Measurements from ENCODE around the gene CAMP.
"Not testable (repeated sequence)": the region's sequence is repeated elsewhere in the genome, so short reads cannot be mapped to it uniquely, and the experiment has no call there.

The CAMP gene

DNA sequence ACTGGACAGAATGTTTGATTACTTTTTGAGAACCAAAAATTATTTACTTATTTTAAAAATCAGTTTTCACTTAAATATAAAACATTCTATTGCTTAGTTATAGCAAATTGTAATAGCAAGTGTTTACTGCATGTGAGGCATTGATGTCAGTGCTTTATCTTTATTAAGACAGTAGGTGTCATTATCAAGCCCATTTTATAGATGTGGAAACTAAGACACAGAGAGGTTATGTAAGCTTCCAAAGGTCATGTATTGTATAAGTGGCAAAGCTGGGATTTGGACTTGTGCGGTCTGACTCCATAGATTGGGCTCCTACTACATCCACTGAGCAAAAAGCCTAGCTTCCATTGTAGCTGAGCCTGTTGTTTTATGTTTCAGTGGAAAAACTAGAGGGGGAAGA is 35.2 kb downstream of the CAMP start:
- no peaks in the 10 kb centered on the region for H3K4me1 Mint-ChIP-seq
- no peak overlapping the region for H3K4me3 Mint-ChIP-seq
- DNase-seq = no peak
- H3K9me3 Mint-ChIP-seq = peaks cover 10% of the 10 kb centered on the region
- no peak overlapping the region for H3K27ac Mint-ChIP-seq
- H3K36me3 Mint-ChIP-seq (ENCODE audit: low read depth) = peaks cover 62% of the 10 kb centered on the region
- H3K27me3 Mint-ChIP-seq = no peaks in the 10 kb centered on the region
- ATAC-seq = no peak

DNA sequence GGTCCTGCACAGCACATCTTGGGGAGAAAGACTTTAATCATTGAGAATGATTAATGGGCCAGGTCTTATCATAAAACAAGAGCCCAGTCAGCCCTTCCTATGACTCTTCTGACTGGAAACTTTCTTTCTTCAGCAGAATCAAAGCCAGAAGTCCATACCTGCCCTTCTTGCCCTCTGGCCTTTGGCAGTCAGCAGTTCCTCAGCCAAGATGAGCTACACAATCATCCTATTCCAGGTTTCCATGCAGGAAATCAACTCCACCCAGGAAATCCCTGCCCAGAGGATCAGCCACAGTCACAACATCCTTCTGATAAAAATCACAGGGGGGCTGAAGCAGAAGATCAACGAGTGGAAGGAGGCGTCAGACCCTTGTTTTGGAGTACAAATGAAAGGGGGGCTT is 44.5 kb downstream of the CAMP start:
- Mint-ChIP-seq H3K9me3 (no peaks in the 10 kb centered on the region), H3K27me3 (no peaks in the 10 kb centered on the region), H3K4me3 (peak overlapping the region; percentile 52), H3K27ac (peak overlapping the region; percentile 91), H3K36me3 (ENCODE audit: low read depth) (peaks cover 38% of the 10 kb centered on the region), H3K4me1 (peaks cover 42% of the 10 kb centered on the region)
- DNase-seq (no peak), ATAC-seq (no peak)

DNA sequence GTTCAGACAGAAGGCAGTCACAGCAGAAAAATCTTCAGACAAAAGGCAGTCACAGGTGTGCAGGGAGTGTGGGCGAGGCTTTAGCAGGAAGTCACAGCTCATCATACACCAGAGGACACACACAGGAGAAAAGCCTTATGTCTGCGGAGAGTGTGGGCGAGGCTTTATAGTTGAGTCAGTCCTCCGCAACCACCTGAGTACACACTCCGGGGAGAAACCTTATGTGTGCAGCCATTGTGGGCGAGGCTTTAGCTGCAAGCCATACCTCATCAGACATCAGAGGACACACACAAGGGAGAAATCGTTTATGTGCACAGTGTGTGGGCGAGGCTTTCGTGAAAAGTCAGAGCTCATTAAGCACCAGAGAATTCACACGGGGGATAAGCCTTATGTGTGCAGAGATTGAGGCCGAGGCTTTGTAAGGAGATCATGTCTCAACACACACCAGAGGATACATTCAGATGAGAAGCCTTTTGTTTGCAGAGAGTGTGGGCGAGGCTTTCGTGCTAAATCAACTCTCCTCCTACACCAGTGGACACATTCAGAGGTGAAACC is 45.2 kb downstream of the CAMP start:
- DNase-seq (peak; percentile 77), ATAC-seq (peak; percentile 96)
- peaks cover 38% of the 10 kb centered on the region for H3K36me3 Mint-ChIP-seq (ENCODE audit: low read depth)
- H3K9me3 Mint-ChIP-seq = no peaks in the 10 kb centered on the region
- peaks cover 42% of the 10 kb centered on the region for H3K4me1 Mint-ChIP-seq
- peak overlapping the region; percentile 91 for H3K27ac Mint-ChIP-seq
- H3K4me3 Mint-ChIP-seq = peak overlapping the region; percentile 52
- no peaks in the 10 kb centered on the region for H3K27me3 Mint-ChIP-seq

DNA sequence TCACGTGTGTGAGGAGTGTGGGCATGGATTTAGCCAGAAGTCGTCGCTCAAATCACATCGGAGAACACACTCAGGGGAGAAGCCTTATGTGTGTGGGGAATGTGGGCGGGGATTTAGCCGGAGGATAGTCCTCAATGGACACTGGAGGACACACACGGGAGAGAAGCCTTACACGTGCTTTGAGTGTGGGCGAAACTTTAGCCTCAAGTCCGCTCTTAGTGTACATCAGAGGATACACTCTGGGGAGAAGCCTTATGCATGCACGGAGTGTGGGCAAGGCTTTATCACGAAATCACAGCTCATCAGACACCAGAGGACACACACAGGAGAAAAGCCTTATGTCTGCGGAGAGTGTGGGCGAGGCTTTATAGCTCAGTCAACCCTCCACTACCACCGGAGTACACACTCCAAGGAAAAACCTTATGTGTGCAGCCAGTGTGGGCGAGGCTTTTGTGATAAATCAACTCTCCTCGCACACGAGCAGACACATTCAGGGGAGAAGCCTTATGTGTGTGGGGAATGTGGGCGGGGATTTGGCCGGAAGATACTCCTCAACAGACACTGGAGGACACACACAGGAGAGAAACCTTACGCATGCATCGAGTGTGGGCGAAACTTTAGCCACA is 45.8 kb downstream of the CAMP start:
- no peaks in the 10 kb centered on the region for H3K9me3 Mint-ChIP-seq
- H3K27ac Mint-ChIP-seq = peak overlapping the region; percentile 91
- ATAC-seq (peak; percentile 45), DNase-seq (peak; percentile 47)
- no peaks in the 10 kb centered on the region for H3K27me3 Mint-ChIP-seq
- H3K4me3 Mint-ChIP-seq = peak overlapping the region; percentile 52
- peaks cover 34% of the 10 kb centered on the region for H3K36me3 Mint-ChIP-seq (ENCODE audit: low read depth)
- peaks cover 42% of the 10 kb centered on the region for H3K4me1 Mint-ChIP-seq

DNA sequence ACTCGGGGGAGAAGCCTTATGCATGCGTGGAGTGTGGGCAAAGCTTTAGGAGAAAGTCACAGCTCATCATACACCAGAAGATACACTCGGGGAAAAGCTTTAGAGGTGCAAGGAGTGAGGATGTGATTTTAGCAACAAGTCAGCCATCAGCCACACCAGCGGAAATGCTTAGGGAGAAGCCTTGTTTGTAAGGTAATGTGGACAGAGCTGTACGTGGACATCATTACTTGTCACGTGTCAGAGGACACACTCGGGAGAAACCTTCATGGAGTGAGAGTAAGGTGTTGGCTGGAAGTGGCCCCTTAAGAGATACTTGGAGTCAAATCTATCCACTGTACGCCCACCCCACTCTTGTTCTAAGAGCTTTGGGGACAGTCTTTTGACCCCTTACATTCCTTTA is 46.3 kb downstream of the CAMP start:
- Mint-ChIP-seq H3K4me1 (peaks cover 42% of the 10 kb centered on the region), H3K9me3 (no peaks in the 10 kb centered on the region), H3K4me3 (peak overlapping the region; percentile 52), H3K36me3 (ENCODE audit: low read depth) (peaks cover 32% of the 10 kb centered on the region), H3K27ac (peak overlapping the region; percentile 91), H3K27me3 (no peaks in the 10 kb centered on the region)
- ATAC-seq (no peak), DNase-seq (no peak)

DNA sequence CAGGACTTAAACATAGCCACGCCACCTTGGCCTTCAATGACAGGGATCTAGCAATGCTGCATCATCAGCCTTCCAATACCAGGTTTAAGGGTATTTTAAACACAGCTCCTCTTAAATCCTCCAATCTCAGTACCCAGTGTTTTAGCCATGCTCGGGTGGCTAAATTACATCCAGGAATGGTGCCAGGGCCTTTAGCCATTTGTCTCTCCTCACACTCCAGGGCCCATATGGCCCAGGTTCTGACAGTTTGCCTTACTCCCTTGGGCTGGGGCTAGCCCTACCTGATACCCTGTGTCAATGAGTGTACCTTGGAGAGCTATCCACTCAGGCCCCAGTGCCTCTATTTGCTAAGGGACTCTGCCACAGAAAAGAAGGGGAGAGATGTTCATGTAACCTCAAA is 47.0 kb downstream of the CAMP start:
- Mint-ChIP-seq H3K9me3 (no peaks in the 10 kb centered on the region), H3K4me3 (no peak overlapping the region), H3K27ac (peak overlapping the region; percentile 33), H3K27me3 (no peaks in the 10 kb centered on the region), H3K4me1 (peaks cover 42% of the 10 kb centered on the region), H3K36me3 (ENCODE audit: low read depth) (peaks cover 32% of the 10 kb centered on the region)
- DNase-seq (no peak), ATAC-seq (no peak)

DNA sequence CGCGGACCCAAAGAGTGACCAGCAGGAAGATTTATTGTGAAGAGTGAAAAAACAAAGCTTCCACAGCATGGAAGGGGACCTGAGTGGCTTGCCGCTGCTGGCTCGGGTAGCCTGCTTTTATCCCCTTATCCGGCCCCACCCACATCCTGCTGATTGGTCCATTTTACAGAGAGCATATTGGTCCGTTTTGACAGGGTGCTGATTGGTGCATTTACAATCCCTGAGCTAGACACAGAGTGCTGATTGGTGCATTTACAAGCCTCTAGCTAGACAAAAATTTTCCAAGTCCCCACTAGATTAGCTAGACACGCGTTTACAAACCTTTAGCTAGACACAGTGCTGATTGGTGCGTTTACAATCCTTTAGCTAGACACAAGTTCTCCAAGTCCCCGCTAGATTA is 47.9 kb downstream of the CAMP start:
- H3K4me1 Mint-ChIP-seq = peaks cover 42% of the 10 kb centered on the region
- not testable (repeated sequence) for ATAC-seq, H3K27me3 Mint-ChIP-seq, DNase-seq, H3K4me3 Mint-ChIP-seq, H3K27ac Mint-ChIP-seq, H3K9me3 Mint-ChIP-seq
- H3K36me3 Mint-ChIP-seq (ENCODE audit: low read depth) = peaks cover 32% of the 10 kb centered on the region

DNA sequence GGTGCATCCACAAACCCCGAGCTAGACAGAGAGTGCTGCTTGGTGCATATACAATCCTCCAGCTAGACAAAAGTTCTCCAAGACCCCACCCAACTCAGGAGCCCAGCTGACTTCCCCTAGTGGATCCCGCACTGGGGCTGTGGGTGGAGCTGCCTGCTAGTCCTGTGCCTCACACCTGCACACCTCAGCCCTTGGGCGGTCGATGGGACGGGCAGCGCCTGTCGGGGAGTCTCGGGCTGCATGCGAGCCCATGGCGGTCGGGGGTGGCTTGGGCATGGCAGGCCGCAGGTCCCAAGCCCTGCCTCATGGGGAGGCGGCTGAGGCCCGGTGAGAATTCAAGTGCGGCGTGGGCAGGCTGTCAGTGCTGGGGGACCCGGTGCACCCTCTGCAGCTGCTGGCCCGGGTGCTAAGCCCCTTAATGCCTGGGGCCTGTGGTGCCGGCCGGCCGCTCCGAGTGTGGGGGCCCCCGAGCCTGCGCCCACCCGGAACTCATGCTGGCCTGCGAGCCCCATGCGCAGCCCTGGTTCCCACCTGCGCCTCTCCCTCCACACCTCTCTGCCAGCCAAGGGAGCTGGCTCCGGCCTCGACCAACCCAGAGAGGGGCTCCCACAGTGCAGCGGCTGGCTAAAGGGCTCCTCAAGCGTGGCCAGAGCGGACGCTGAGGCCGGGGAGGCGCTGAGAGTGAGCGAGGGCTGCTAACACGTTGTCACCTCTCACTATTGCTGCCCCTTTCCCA is 48.6 kb downstream of the CAMP start:
- H3K27ac Mint-ChIP-seq = no peak overlapping the region
- H3K4me1 Mint-ChIP-seq = peaks cover 38% of the 10 kb centered on the region
- ATAC-seq (no peak), DNase-seq (no peak)
- peaks cover 27% of the 10 kb centered on the region for H3K36me3 Mint-ChIP-seq (ENCODE audit: low read depth)
- H3K9me3 Mint-ChIP-seq = no peaks in the 10 kb centered on the region
- H3K4me3 Mint-ChIP-seq = no peak overlapping the region
- H3K27me3 Mint-ChIP-seq = no peaks in the 10 kb centered on the region

DNA sequence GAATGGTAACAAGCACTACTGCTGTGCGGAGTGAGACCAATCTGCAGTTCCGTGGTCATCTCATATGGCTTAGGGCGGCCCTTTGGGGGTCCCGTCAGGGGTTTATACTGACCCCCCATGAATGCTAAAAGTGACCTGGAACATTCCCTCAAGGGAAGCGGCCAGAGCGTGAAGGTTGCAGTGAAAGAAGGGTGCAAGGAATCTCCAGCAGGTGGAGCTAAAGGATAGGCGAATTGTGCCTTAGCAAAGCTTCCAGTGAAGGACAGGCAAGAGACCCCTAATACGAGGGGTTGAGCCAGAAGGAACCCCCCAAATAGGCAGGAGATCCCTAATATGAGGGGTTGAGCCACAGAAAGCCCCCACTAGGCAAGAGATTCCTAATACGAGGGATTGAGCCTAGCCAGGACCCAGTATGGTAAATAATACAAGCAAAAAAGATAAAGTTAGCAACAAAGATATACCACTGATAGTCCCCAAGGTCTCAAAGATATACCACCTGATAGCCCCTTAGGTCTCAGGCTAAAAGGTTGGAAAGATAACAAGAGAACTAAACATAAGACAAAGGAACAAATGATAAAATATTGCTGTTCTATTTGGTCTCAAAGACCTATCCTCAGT is 50.4 kb downstream of the CAMP start:
- DNase-seq = peak; percentile 47
- peaks cover 22% of the 10 kb centered on the region for H3K4me1 Mint-ChIP-seq
- H3K36me3 Mint-ChIP-seq (ENCODE audit: low read depth) = peaks cover 18% of the 10 kb centered on the region
- H3K27me3 Mint-ChIP-seq = no peaks in the 10 kb centered on the region
- no peak for ATAC-seq
- H3K27ac Mint-ChIP-seq = no peak overlapping the region
- no peak overlapping the region for H3K4me3 Mint-ChIP-seq
- no peaks in the 10 kb centered on the region for H3K9me3 Mint-ChIP-seq

DNA sequence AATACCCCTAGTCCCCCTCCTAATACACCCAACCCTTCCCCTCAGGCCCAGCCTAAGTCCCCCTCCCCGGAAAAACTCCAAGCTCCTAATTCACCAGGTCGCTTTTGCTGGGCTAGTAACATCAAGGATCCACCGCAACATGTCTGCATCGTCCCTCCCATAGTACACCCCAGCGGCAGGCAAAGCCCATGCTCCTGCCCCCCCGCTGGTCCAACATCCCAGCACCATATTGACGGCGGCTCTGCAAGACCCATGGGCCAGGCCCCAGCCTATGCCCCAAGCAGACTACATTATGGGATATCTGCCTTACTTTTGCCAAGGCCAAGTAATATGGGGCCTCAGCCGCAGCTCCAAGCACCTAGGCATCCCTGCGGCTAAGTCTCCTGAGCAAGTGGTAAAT is 51.2 kb downstream of the CAMP start:
- DNase-seq (no peak), ATAC-seq (no peak)
- Mint-ChIP-seq H3K27me3 (no peaks in the 10 kb centered on the region), H3K4me3 (no peak overlapping the region), H3K9me3 (no peaks in the 10 kb centered on the region), H3K4me1 (peaks cover 14% of the 10 kb centered on the region), H3K36me3 (ENCODE audit: low read depth) (peaks cover 14% of the 10 kb centered on the region), H3K27ac (no peak overlapping the region)

Data from activated naive CD8-positive, alpha-beta T cell treated with anti-CD3 and anti-CD28 coated beads, Interleukin-2, amount 50 U/mL, for 24 hours (primary cell).